ENCODE results near the gene TPD52L1.

DNA sequence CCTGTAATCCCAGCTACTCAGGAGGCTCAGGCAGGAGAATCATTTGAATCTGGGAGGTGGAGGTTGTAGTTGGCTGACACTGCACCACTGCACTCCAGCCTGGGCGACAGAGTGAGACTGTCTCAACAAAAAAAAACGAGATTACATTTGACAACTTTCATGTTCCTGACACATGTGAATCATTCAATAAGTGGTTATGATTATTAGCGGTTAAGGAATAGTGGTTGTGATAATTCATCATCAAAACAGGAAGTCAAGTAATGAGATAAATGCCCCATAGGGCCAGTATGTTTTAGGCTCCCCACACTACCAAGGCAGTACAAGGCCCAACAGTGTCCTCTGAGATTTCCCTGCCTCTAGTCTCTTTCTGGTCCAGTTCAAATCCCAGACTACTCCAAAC, 145.7 kb downstream of the TPD52L1 start:
- TF ChIP-seq ATF7 (IDR thresholded peaks at IDR 0.05; ENCODE audit: low read depth) (no peak), MYC (IDR thresholded peaks at IDR 0.05; ENCODE audit: insufficient read depth, insufficient read length, insufficient replicate concordance, low read length, severe bottlenecking) (no peak), EZH2 (IDR thresholded peaks at IDR 0.05; ENCODE audit: borderline replicate concordance, control insufficient read depth, low read depth, low read length) (no peak), IKZF2 (IDR thresholded peaks at IDR 0.05) (no peak), MEF2A (IDR thresholded peaks at IDR 0.05; ENCODE audit: insufficient read depth, low read depth, low read length) (no peak)
- TF ChIP-seq, protein P1, sequence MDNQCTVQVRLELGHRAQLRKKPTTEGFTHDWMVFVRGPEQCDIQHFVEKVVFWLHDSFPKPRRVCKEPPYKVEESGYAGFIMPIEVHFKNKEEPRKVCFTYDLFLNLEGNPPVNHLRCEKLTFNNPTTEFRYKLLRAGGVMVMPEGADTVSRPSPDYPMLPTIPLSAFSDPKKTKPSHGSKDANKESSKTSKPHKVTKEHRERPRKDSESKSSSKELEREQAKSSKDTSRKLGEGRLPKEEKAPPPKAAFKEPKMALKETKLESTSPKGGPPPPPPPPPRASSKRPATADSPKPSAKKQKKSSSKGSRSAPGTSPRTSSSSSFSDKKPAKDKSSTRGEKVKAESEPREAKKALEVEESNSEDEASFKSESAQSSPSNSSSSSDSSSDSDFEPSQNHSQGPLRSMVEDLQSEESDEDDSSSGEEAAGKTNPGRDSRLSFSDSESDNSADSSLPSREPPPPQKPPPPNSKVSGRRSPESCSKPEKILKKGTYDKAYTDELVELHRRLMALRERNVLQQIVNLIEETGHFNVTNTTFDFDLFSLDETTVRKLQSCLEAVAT (IDR thresholded peaks at IDR 0.05) = no peak
- TF ChIP-seq, protein P2, sequence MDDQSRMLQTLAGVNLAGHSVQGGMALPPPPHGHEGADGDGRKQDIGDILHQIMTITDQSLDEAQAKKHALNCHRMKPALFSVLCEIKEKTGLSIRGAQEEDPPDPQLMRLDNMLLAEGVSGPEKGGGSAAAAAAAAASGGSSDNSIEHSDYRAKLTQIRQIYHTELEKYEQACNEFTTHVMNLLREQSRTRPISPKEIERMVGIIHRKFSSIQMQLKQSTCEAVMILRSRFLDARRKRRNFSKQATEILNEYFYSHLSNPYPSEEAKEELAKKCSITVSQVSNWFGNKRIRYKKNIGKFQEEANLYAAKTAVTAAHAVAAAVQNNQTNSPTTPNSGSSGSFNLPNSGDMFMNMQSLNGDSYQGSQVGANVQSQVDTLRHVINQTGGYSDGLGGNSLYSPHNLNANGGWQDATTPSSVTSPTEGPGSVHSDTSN (IDR thresholded peaks at IDR 0.05; ENCODE audit: insufficient replicate concordance, low read depth, low read length) = no peak
- TF ChIP-seq, protein P3, sequence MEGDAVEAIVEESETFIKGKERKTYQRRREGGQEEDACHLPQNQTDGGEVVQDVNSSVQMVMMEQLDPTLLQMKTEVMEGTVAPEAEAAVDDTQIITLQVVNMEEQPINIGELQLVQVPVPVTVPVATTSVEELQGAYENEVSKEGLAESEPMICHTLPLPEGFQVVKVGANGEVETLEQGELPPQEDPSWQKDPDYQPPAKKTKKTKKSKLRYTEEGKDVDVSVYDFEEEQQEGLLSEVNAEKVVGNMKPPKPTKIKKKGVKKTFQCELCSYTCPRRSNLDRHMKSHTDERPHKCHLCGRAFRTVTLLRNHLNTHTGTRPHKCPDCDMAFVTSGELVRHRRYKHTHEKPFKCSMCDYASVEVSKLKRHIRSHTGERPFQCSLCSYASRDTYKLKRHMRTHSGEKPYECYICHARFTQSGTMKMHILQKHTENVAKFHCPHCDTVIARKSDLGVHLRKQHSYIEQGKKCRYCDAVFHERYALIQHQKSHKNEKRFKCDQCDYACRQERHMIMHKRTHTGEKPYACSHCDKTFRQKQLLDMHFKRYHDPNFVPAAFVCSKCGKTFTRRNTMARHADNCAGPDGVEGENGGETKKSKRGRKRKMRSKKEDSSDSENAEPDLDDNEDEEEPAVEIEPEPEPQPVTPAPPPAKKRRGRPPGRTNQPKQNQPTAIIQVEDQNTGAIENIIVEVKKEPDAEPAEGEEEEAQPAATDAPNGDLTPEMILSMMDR (IDR thresholded peaks at IDR 0.05 in 2 of 3, conservative IDR thresholded peaks at IDR 0.05 in 1 of 3; ENCODE audit: control insufficient read depth in 2 of 3, extremely low read depth in 1 of 3, insufficient read depth in 1 of 3, low read depth in 3 of 3, low read length in 3 of 3) = no peak
- TF ChIP-seq, protein P4, sequence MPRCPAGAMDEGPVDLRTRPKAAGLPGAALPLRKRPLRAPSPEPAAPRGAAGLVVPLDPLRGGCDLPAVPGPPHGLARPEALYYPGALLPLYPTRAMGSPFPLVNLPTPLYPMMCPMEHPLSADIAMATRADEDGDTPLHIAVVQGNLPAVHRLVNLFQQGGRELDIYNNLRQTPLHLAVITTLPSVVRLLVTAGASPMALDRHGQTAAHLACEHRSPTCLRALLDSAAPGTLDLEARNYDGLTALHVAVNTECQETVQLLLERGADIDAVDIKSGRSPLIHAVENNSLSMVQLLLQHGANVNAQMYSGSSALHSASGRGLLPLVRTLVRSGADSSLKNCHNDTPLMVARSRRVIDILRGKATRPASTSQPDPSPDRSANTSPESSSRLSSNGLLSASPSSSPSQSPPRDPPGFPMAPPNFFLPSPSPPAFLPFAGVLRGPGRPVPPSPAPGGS (IDR thresholded peaks at IDR 0.05; ENCODE audit: borderline replicate concordance, insufficient read depth, low read depth, low read length, poor library complexity, severe bottlenecking) = no peak
- TF ChIP-seq, protein P5, sequence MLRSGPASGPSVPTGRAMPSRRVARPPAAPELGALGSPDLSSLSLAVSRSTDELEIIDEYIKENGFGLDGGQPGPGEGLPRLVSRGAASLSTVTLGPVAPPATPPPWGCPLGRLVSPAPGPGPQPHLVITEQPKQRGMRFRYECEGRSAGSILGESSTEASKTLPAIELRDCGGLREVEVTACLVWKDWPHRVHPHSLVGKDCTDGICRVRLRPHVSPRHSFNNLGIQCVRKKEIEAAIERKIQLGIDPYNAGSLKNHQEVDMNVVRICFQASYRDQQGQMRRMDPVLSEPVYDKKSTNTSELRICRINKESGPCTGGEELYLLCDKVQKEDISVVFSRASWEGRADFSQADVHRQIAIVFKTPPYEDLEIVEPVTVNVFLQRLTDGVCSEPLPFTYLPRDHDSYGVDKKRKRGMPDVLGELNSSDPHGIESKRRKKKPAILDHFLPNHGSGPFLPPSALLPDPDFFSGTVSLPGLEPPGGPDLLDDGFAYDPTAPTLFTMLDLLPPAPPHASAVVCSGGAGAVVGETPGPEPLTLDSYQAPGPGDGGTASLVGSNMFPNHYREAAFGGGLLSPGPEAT (IDR thresholded peaks at IDR 0.05; ENCODE audit: low read depth) = no peak

All from GM12878 (cell line).